HCT116 (cell line): ENCODE data around the gene CCNK. TPM values are rescaled to one million over a fixed set of nuclear protein-coding genes. Genes with fewer than 3 reads are reported as not detected.

ENCODE experiments used
- ATAC-seq: fragments of 200-7000 bp; cut with Tn5 transposase; 2 replicates; pipeline ENCODE4 v1.9.1; 2020; ENCODE audit warnings: mild to moderate bottlenecking, moderate library complexity
- BruUV-seq: library from RNA; stranded (reverse); fragments of 400-500 nt; replicated peaks from 2 replicates; lab custom pipeline; 2021; lab: Mats Ljungman, UMichigan
- CTCF ChIA-PET: fragments of 300-600 bp; sonication (Branson Sonifier 250); formaldehyde crosslinking; loops from one replicate; lab custom pipeline; 2021; ENCODE audit warnings: antibody characterized with exemption; lab: Charles Lee
- POLR2A ChIA-PET: fragments of 300-600, 350-600 bp; sonication (Branson Sonifier 250); formaldehyde crosslinking; loops from one replicate; lab custom pipeline; 2021; ENCODE audit warnings: antibody characterized with exemption; lab: Charles Lee
- RAD21 ChIA-PET, 2 experiments: fragments of 300-600 bp; sonication (Branson Sonifier 250); formaldehyde crosslinking; loops; one replicate each; lab custom pipeline; 2023; ENCODE audit warnings: low total read pairs in 2 of 2; ENCODE audit not compliant: uncharacterized antibody in 2 of 2, unreplicated experiment in 2 of 2, low non-redundant PET in 1 of 2; lab: Charles Lee
- DNase-seq: peaks from one replicate; pipeline ENCODE4 v3.0.0-alpha.2; 2010; ENCODE audit warnings: low read depth, low spot score
- H2AFZ ChIP-seq: fragments of 200-600 bp; shearing (Covaris generic), sonication (generic); 2 replicates; pipeline ENCODE4 v1.6.1; 2017; ENCODE audit warnings: low read depth, mixed run types, mixed read lengths, antibody characterized with exemption, low read length; ENCODE audit not compliant: poor library complexity, severe bottlenecking
- H3K27ac ChIP-seq: 2 replicates; pipeline ENCODE4 v1.5.1; 2012; ENCODE audit warnings: low read depth, low read length
- H3K27me3 ChIP-seq: fragments of 200-600 bp; sonication (generic); 2 replicates; pipeline ENCODE4 v1.6.1; 2016; ENCODE audit warnings: mixed run types, low read length, mixed read lengths; ENCODE audit not compliant: insufficient read depth
- H3K36me3 ChIP-seq, 2 experiments: fragments of 200-500 bp in 1 of 2; fragments of 200-600 bp in 1 of 2; sonication (Bioruptor generic) in 1 of 2; sonication (generic) in 1 of 2; 2 replicates each; pipeline versions ENCODE4 v1.5.1 to v1.6.1; 2014 to 2016; ENCODE audit warnings: low read length in 2 of 2, inconsistent platforms in 1 of 2, mixed read lengths in 1 of 2, mixed run types in 1 of 2; ENCODE audit not compliant: insufficient read depth in 2 of 2, control insufficient read depth in 1 of 2
- H3K4me1 ChIP-seq, 2 experiments: fragments of 200-600 bp in 1 of 2; sonication (generic) in 1 of 2; 2 replicates each; pipeline versions ENCODE4 v1.5.1 to v1.6.1; 2012 to 2017; ENCODE audit warnings: low read length in 2 of 2, inconsistent platforms in 1 of 2, mild to moderate bottlenecking in 1 of 2, mixed read lengths in 1 of 2, mixed run types in 1 of 2, moderate library complexity in 1 of 2; ENCODE audit not compliant: insufficient read depth in 2 of 2, control insufficient read depth in 1 of 2
- H3K4me2 ChIP-seq: fragments of 200-600 bp; sonication (generic); 2 replicates; pipeline ENCODE4 v1.6.1; 2017; ENCODE audit warnings: mixed run types, low read length, mixed read lengths
- H3K4me3 ChIP-seq, 2 experiments: fragments of 200-600 bp in 1 of 2; sonication (generic) in 1 of 2; replicated peaks in 1 of 2; 2 replicates each; pipeline ENCODE4 v1.5.1; 2011 to 2016; ENCODE audit warnings: low read length in 2 of 2, control low read depth in 1 of 2, low read depth in 1 of 2, mild to moderate bottlenecking in 1 of 2, mixed read lengths in 1 of 2, mixed run types in 1 of 2
- H3K79me2 ChIP-seq: fragments of 200-600 bp; sonication (generic); 2 replicates; pipeline ENCODE4 v1.6.1; 2017; ENCODE audit warnings: mild to moderate bottlenecking, mixed run types, low read length, moderate library complexity, mixed read lengths; ENCODE audit not compliant: insufficient read depth
- H3K9ac ChIP-seq: fragments of 200-600 bp; sonication (generic); 2 replicates; pipeline ENCODE4 v1.6.1; 2016; ENCODE audit warnings: low read length, mixed read lengths
- H3K9me2 ChIP-seq: fragments of 200-600 bp; sonication (generic), shearing (Covaris generic); 2 replicates; pipeline ENCODE4 v1.6.1; 2017; ENCODE audit warnings: mixed run types, mild to moderate bottlenecking, moderate library complexity; ENCODE audit not compliant: insufficient read depth
- H3K9me3 ChIP-seq, 2 experiments: fragments of 200-500 bp in 1 of 2; fragments of 200-600 bp in 1 of 2; sonication (Bioruptor generic) in 1 of 2; sonication (generic) in 1 of 2; 2 replicates each; pipeline ENCODE4 v1.6.1; 2014 to 2017; ENCODE audit warnings: low read length in 2 of 2, mixed read lengths in 2 of 2, inconsistent platforms in 1 of 2, low read depth in 1 of 2, mild to moderate bottlenecking in 1 of 2, mixed run types in 1 of 2, moderate library complexity in 1 of 2; ENCODE audit not compliant: control insufficient read depth in 1 of 2, insufficient read depth in 1 of 2
- H4K20me1 ChIP-seq: fragments of 200-600 bp; sonication (generic), shearing (Covaris generic); 2 replicates; pipeline ENCODE4 v1.6.1; 2017; ENCODE audit warnings: mixed run types, mild to moderate bottlenecking, moderate library complexity; ENCODE audit not compliant: insufficient read depth
- CBX3 ChIP-seq: IDR thresholded peaks from 2 replicates; pipeline ENCODE4 v1.6.1; 2012; ENCODE audit warnings: low read depth
- CEBPB ChIP-seq: IDR thresholded peaks from 2 replicates; pipeline ENCODE4 v1.6.1; 2012; ENCODE audit warnings: low read depth
- SIN3A ChIP-seq: IDR thresholded peaks from 2 replicates; pipeline ENCODE4 v1.6.1; 2012; ENCODE audit warnings: low read depth
- SRF ChIP-seq: IDR thresholded peaks from 2 replicates; pipeline ENCODE4 v1.6.1; 2012; ENCODE audit warnings: low read depth
- intact Hi-C: fragments of 100-400 bp; cut with micrococcal nuclease; formaldehyde crosslinking; loops from 2 replicates; pipeline ENCODE4 v1.10.0; 2022
- total RNA-seq: library from RNA; stranded (reverse); gene quantifications from one replicate; pipeline ENCODE4 v1.2.1, GENCODE V29; 2021; ENCODE audit not compliant: unreplicated experiment

CCNK gene
- total RNA-seq, 1 experiment from 2014 or later = 68.2 TPM

DNA sequence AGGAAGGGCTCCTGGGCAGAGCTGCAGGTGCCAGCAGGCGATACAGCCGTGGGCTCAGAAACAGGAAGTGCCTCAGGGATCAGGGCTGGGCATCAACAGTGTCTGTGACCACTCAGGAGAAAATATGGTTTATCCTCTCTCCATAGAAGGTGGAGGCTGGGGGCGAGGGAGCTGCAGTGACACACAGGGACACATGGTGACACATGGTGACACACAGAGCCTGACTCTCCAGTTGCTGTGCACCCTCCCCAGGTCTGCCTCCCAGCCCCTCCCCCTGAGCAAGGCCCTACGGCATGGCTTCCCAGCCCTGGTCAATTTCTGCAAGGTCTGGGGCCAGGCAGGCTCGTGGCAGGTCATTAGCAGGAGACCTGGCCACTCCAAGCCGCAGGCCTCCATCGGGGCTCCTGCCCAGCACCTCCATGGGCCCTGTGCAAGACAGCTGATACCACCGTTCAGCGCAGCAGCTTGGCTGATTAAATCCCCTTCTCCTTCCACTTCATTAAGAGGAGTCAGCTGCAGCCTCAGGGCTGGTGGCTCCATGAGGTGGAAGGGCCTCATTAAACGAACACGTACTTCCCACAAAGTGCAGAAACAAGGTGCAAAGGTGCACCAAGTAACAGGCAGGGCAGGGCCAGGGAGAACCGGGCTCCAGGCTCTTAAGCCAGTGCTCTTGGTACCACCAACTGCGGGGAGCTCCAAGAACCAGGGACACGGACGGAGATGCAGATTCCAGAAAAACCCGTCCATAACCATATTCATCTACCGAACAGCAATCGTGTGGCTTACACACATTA is 60.7 kb downstream of the CCNK start:
- Histone ChIP-seq H3K36me3 (no peaks in the 10 kb centered on the region), H3K9ac (0 out of 2 replicates have a peak overlapping the region, but pooled peaks have one; percentile 6), H3K9me3 (no peaks in the 10 kb centered on the region), H3K4me2 (0 out of 2 replicates have a peak overlapping the region, but pooled peaks have one; percentile 17), H3K27ac (no peak overlapping the region), H2AFZ (no peak overlapping the region), H3K9me2 (no peaks in the 10 kb centered on the region), H3K4me1 (peaks cover 18 to 33% of the 10 kb centered on the region in 2 experiments), H3K79me2 (peaks cover 48% of the 10 kb centered on the region), H3K4me3 (no peak overlapping the region), H4K20me1 (no peaks in the 10 kb centered on the region), H3K27me3 (no peaks in the 10 kb centered on the region)
- POLR2A ChIA-PET = no interaction called here
- CTCF ChIA-PET = no interaction called here
- RAD21 ChIA-PET = no interaction called here
- DNase-seq (no peak), ATAC-seq (no peak)
- BruUV-seq = no TSS peak
- intact Hi-C loops = no loop called here
- TF ChIP-seq CBX3 (no peak), SRF (no peak)

DNA sequence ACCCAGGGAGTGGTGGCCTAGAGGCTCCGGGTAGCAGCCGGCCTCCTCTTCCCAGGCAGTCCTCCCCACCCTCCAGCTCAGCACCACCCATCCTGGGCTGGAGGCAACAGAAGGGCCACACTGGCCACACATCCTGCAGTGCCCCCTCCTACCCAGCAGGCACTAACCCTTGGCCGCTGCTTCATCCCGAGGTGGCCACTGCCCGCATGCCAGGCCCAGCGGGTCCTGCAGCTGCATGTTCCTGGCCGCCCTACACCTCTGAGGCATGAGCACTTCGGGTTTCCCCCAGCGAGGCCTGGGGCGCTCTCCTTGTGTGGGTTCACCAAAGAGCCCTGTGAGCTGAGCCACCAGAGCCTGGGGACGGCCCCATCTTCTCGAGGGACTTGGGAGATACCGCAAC is 61.4 kb downstream of the CCNK start:
- BruUV-seq = no TSS peak
- ChIA-PET POLR2A (no interaction called here), RAD21 (no interaction called here), CTCF (no interaction called here)
- intact Hi-C loops = no loop called here
- H3K27ac ChIP-seq = no peak overlapping the region
- H3K9me3 ChIP-seq = no peaks in the 10 kb centered on the region
- H2AFZ ChIP-seq = no peak overlapping the region
- no peaks in the 10 kb centered on the region for H3K9me2 ChIP-seq
- H3K4me3 ChIP-seq = no peak overlapping the region
- ATAC-seq = no peak
- TF ChIP-seq SIN3A (no peak), CEBPB (no peak), SRF (no peak)
- H3K27me3 ChIP-seq = no peaks in the 10 kb centered on the region
- no peak overlapping the region for H3K9ac ChIP-seq
- DNase-seq = no peak
- H3K36me3 ChIP-seq = no peaks in the 10 kb centered on the region
- H3K4me1 ChIP-seq = peaks cover 13 to 26% of the 10 kb centered on the region in 2 experiments
- no peak overlapping the region for H3K4me2 ChIP-seq
- peaks cover 45% of the 10 kb centered on the region for H3K79me2 ChIP-seq
- no peaks in the 10 kb centered on the region for H4K20me1 ChIP-seq
